ENCODE data around the gene RBL2. TPM values are rescaled to one million over a fixed set of nuclear protein-coding genes. Genes with fewer than 3 reads are reported as not detected.
A peak's percentile ranks its signal among the peaks of the same experiment; 100 is the strongest.

Gene RBL2
- total RNA-seq, 1 donor from 2014 or later = 60.5 TPM

DNA sequence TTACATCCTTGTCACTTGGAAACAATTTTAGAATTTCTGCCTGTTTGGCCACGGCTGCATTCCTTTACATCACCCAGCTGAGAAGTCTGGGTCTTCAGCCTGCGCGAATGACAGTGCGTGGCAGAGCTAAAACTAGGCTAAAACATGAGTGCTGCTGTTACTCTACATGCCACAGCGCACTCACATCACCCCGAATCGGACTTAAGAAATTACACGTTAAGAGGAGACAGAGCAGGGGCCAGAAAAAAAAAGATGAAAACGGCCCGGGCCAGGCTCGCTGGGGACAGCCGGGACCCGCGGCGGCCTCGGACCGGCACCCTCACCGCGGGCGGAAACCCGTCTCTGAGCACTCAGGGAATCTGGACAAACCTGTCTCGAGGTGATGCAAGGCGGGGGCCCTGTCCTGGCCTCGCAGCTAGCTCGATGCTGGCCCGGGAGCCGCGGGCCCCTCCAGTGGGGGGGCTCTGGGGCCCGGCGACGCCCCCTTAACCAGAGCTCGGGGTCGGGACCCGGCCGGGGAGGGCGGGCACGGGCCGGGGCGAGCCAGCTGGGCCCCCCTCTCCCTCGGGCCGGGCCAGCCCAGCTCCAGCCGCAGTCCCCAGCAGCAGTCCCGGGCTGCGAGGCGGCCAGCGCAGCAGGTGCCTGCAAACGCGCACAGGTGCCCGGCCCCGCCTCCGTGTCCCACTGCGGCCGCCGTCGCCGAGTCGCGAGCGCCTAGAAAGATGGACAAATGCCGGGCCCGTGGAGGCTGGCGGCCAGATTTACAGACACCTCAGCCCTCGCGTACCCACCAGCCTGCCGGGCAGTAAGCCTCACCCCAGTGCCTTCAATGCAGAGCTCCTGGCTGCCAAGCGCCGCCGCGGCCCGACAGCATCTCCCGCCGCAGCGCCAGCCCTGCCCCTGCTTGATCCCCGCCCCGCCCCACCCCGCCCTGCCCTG, 68.3 kb downstream of the RBL2 start, which contains the start of gene AKTIP:
AKTIP (minus strand) TSS at position 879 of the 939 bp plus-strand sequence. CDS start 2,950 bp downstream, outside the sequence.
- Histone ChIP-seq H3K9ac (ENCODE audit: low read depth in 1 of 3, low read length in 3 of 3) (peak within 1 kb of the TSS; percentile 88 to 90 (median 88)), H3K4me3 (ENCODE audit: low read length in 3 of 3) (peak within 1 kb of the TSS; percentile 77 to 89 (median 81)), H3K27me3 (ENCODE audit: control insufficient read depth in 3 of 3, insufficient read depth in 3 of 3, low read length in 3 of 3) (no peaks in the 10 kb centered on the region), H3K27ac (ENCODE audit: low read depth, low read length) (peak within 1 kb of the TSS; percentile 94), H3K4me1 (ENCODE audit: control insufficient read depth in 3 of 3, insufficient read depth in 3 of 3, low read length in 3 of 3) (peaks cover 29 to 35% (median 33%) of the 10 kb centered on the region in 3 donors), H3K36me3 (ENCODE audit: control insufficient read depth in 3 of 3, insufficient read depth in 3 of 3, low read length in 3 of 3) (peaks cover 3 to 9% (median 8%) of the 10 kb centered on the region in 3 donors), H3K9me3 (ENCODE audit: control insufficient read depth in 3 of 3, low read length in 3 of 3) (no peaks in the 10 kb centered on the region)

GRCh38 chr16:53503270-53503923, 69.1 kb downstream of the RBL2 start:
- H3K9me3 ChIP-seq (ENCODE audit: control insufficient read depth in 3 of 3, low read length in 3 of 3) = no peaks in the 10 kb centered on the region
- H3K27me3 ChIP-seq (ENCODE audit: control insufficient read depth in 3 of 3, insufficient read depth in 3 of 3, low read length in 3 of 3) = no peaks in the 10 kb centered on the region
- H3K4me3 ChIP-seq (ENCODE audit: low read length in 3 of 3) = peak overlapping the region; percentile 77 to 89 (median 81)
- peaks cover 0 to 9% (median 4%) of the 10 kb centered on the region in 3 donors for H3K36me3 ChIP-seq (ENCODE audit: control insufficient read depth in 3 of 3, insufficient read depth in 3 of 3, low read length in 3 of 3)
- H3K9ac ChIP-seq (ENCODE audit: low read depth in 1 of 3, low read length in 3 of 3) = peak overlapping the region; percentile 81 to 90 (median 88)
- peak overlapping the region; percentile 94 for H3K27ac ChIP-seq (ENCODE audit: low read depth, low read length)
- peaks cover 29 to 35% (median 33%) of the 10 kb centered on the region in 3 donors for H3K4me1 ChIP-seq (ENCODE audit: control insufficient read depth in 3 of 3, insufficient read depth in 3 of 3, low read length in 3 of 3)

DNA sequence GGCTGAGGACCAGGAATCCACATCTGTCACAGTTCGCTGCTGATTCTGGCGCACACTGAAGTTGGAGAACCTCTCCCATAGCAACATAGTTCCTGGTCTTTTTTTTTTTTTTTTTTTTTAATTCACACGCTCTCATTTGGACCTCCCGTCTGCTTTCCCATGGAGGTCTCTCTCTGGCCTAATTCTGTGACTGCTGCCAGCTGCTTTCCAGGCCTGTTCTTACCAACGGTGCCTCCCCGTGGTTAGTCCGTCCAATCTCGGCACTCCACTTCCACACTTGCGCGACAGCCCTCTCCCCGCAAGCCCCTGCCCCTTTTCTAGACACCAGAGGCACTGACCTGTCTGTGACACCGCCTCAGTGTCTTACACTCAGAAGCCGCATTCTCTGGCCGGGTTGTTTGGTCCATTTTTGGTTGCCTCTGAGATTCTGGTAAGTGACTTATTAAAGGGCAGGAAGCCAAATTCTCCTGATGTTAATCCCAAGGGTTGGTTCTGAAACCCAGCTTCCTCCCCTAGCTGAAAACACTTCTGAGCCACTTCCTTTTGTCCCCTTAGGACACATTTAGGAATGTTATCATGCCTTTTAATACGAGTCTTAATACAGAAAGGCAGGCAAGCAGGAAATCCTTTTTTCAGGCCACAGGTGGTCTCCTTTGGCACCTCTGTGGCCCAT, 69.9 kb downstream of the RBL2 start:
- Histone ChIP-seq H3K27me3 (ENCODE audit: control insufficient read depth in 3 of 3, insufficient read depth in 3 of 3, low read length in 3 of 3) (no peaks in the 10 kb centered on the region), H3K9ac (ENCODE audit: low read depth in 1 of 3, low read length in 3 of 3) (peak overlapping the region; percentile 81 to 90 (median 88)), H3K27ac (ENCODE audit: low read depth, low read length) (peak overlapping the region; percentile 94), H3K9me3 (ENCODE audit: control insufficient read depth in 3 of 3, low read length in 3 of 3) (no peaks in the 10 kb centered on the region), H3K4me3 (ENCODE audit: low read length in 3 of 3) (peak overlapping the region; percentile 77 to 89 (median 81)), H3K4me1 (ENCODE audit: control insufficient read depth in 3 of 3, insufficient read depth in 3 of 3, low read length in 3 of 3) (peaks cover 29 to 35% (median 33%) of the 10 kb centered on the region in 3 donors), H3K36me3 (ENCODE audit: control insufficient read depth in 3 of 3, insufficient read depth in 3 of 3, low read length in 3 of 3) (peaks cover 0 to 2% (median 0%) of the 10 kb centered on the region in 3 donors)

GRCh38 chr16:53504665-53505064, 70.4 kb downstream of the RBL2 start:
- H3K4me1 ChIP-seq (ENCODE audit: control insufficient read depth in 3 of 3, insufficient read depth in 3 of 3, low read length in 3 of 3) = peaks cover 29 to 36% (median 33%) of the 10 kb centered on the region in 3 donors
- H3K36me3 ChIP-seq (ENCODE audit: control insufficient read depth in 3 of 3, insufficient read depth in 3 of 3, low read length in 3 of 3) = no peaks in the 10 kb centered on the region
- H3K4me3 ChIP-seq (ENCODE audit: low read length in 3 of 3) = peak overlapping the region; percentile 77 to 89 (median 81)
- no peaks in the 10 kb centered on the region for H3K9me3 ChIP-seq (ENCODE audit: control insufficient read depth in 3 of 3, low read length in 3 of 3)
- H3K27me3 ChIP-seq (ENCODE audit: control insufficient read depth in 3 of 3, insufficient read depth in 3 of 3, low read length in 3 of 3) = no peaks in the 10 kb centered on the region
- H3K9ac ChIP-seq (ENCODE audit: low read depth in 1 of 3, low read length in 3 of 3) = peak overlapping the region; percentile 81 to 90 (median 88)
- peak overlapping the region; percentile 94 for H3K27ac ChIP-seq (ENCODE audit: low read depth, low read length)

DNA sequence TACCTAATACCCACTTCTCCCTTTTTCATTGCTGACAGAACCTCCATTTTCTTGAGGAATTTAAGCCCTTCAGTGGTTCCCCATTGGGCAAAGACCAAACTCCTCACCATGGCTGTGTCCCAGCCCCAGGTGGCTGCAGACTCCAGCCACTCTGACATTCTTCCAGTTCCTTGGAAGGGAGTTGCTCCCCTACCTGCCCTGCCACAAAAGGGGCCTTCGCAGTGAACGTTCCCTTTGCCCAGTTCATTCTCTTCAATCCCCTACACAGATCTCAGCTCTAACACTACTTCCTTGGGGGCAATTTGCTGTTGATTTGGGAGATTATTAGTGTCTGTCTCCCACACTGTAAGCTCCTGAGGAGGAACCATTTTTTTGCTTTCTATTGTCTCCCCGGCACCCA, 72.0 kb downstream of the RBL2 start:
- Histone ChIP-seq H3K9ac (ENCODE audit: low read depth in 1 of 3, low read length in 3 of 3) (no peak overlapping the region), H3K27ac (ENCODE audit: low read depth, low read length) (no peak overlapping the region), H3K27me3 (ENCODE audit: control insufficient read depth in 3 of 3, insufficient read depth in 3 of 3, low read length in 3 of 3) (no peaks in the 10 kb centered on the region), H3K9me3 (ENCODE audit: control insufficient read depth in 3 of 3, low read length in 3 of 3) (no peaks in the 10 kb centered on the region), H3K36me3 (ENCODE audit: control insufficient read depth in 3 of 3, insufficient read depth in 3 of 3, low read length in 3 of 3) (no peaks in the 10 kb centered on the region), H3K4me3 (ENCODE audit: low read length in 3 of 3) (no peak overlapping the region), H3K4me1 (ENCODE audit: control insufficient read depth in 3 of 3, insufficient read depth in 3 of 3, low read length in 3 of 3) (peaks cover 30 to 38% (median 37%) of the 10 kb centered on the region in 3 donors)

GRCh38 chr16:53507464-53508179, 73.4 kb downstream of the RBL2 start:
- Histone ChIP-seq H3K36me3 (ENCODE audit: control insufficient read depth in 3 of 3, insufficient read depth in 3 of 3, low read length in 3 of 3) (no peaks in the 10 kb centered on the region), H3K9ac (ENCODE audit: low read depth in 1 of 3, low read length in 3 of 3) (no peak overlapping the region)

GRCh38 chr16:53509906-53510703, 75.8 kb downstream of the RBL2 start:
- Histone ChIP-seq H3K4me3 (ENCODE audit: low read length in 3 of 3) (peak overlapping the region; percentile 11 to 64 (median 38)), H3K27ac (ENCODE audit: low read depth, low read length) (peak overlapping the region; percentile 46), H3K4me1 (ENCODE audit: control insufficient read depth in 3 of 3, insufficient read depth in 3 of 3, low read length in 3 of 3) (peaks cover 12 to 16% (median 12%) of the 10 kb centered on the region in 3 donors), H3K9me3 (ENCODE audit: control insufficient read depth in 3 of 3, low read length in 3 of 3) (no peaks in the 10 kb centered on the region), H3K27me3 (ENCODE audit: control insufficient read depth in 3 of 3, insufficient read depth in 3 of 3, low read length in 3 of 3) (no peaks in the 10 kb centered on the region), H3K9ac (ENCODE audit: low read depth in 1 of 3, low read length in 3 of 3) (peak overlapping the region in 2 of 3 donors; percentile 2 to 60), H3K36me3 (ENCODE audit: control insufficient read depth in 3 of 3, insufficient read depth in 3 of 3, low read length in 3 of 3) (no peaks in the 10 kb centered on the region)

More at GRCh38 chr16:53507464-53508179, 73.4 kb downstream of the RBL2 start:
- Histone ChIP-seq H3K9me3 (ENCODE audit: control insufficient read depth in 3 of 3, low read length in 3 of 3) (no peaks in the 10 kb centered on the region), H3K4me3 (ENCODE audit: low read length in 3 of 3) (no peak overlapping the region), H3K27me3 (ENCODE audit: control insufficient read depth in 3 of 3, insufficient read depth in 3 of 3, low read length in 3 of 3) (no peaks in the 10 kb centered on the region), H3K27ac (ENCODE audit: low read depth, low read length) (no peak overlapping the region), H3K4me1 (ENCODE audit: control insufficient read depth in 3 of 3, insufficient read depth in 3 of 3, low read length in 3 of 3) (peaks cover 22 to 28% (median 24%) of the 10 kb centered on the region in 3 donors)

- H3K9ac ChIP-seq (ENCODE audit: low read depth in 1 of 3, low read length in 3 of 3) = peak overlapping the region in 1 of 3 donors; percentile 12
- no peaks in the 10 kb centered on the region for H3K9me3 ChIP-seq (ENCODE audit: control insufficient read depth in 3 of 3, low read length in 3 of 3)
- H3K27me3 ChIP-seq (ENCODE audit: control insufficient read depth in 3 of 3, insufficient read depth in 3 of 3, low read length in 3 of 3) = no peaks in the 10 kb centered on the region
- H3K36me3 ChIP-seq (ENCODE audit: control insufficient read depth in 3 of 3, insufficient read depth in 3 of 3, low read length in 3 of 3) = no peaks in the 10 kb centered on the region
- no peak overlapping the region for H3K4me3 ChIP-seq (ENCODE audit: low read length in 3 of 3)
- H3K4me1 ChIP-seq (ENCODE audit: control insufficient read depth in 3 of 3, insufficient read depth in 3 of 3, low read length in 3 of 3) = peaks cover 8 to 15% (median 11%) of the 10 kb centered on the region in 3 donors
- H3K27ac ChIP-seq (ENCODE audit: low read depth, low read length) = peak overlapping the region; percentile 46
These were observed 76.4 kb downstream of the RBL2 start for GRCh38 chr16:53510704-53511070.

Measured in skeletal muscle tissue (tissue), 4 donors.